MM.1S (cell line): ENCODE results near the gene FEN1.

Source experiments
- DNase-seq: peaks from one replicate; pipeline ENCODE4 v3.0.0-alpha.2; 2015
- H2AFZ ChIP-seq: fragments of 300-600 bp; sonication (generic); 2 replicates; pipeline ENCODE4 v1.6.0; 2016; ENCODE audit warnings: antibody characterized with exemption, low read length
- H3F3A ChIP-seq: fragments of 300-600 bp; sonication (generic); 2 replicates; pipeline ENCODE4 v1.6.1; 2016; ENCODE audit warnings: mild to moderate bottlenecking, antibody characterized with exemption, low read length, moderate library complexity, mixed read lengths; ENCODE audit not compliant: insufficient read depth
- H3K27ac ChIP-seq: fragments of 300-600 bp; sonication (generic); 2 replicates; pipeline ENCODE4 v1.5.1; 2016; ENCODE audit warnings: mild to moderate bottlenecking, low read length
- H3K27me3 ChIP-seq: fragments of 300-600 bp; sonication (generic); replicated peaks from 2 replicates; pipeline ENCODE4 v1.6.0; 2016; ENCODE audit warnings: low read length; ENCODE audit not compliant: insufficient read depth
- H3K36me3 ChIP-seq: fragments of 300-600 bp; sonication (generic); replicated peaks from 2 replicates; pipeline ENCODE4 v1.6.1; 2016; ENCODE audit warnings: mild to moderate bottlenecking, low read length, mixed read lengths; ENCODE audit not compliant: insufficient read depth
- H3K4me1 ChIP-seq: fragments of 300-600 bp; sonication (generic); 2 replicates; pipeline ENCODE4 v1.6.1; 2016; ENCODE audit warnings: low read length, mixed read lengths
- H3K4me2 ChIP-seq: fragments of 300-600 bp; sonication (generic); 2 replicates; pipeline ENCODE4 v1.6.0; 2016; ENCODE audit warnings: low read depth, low read length
- H3K4me3 ChIP-seq: fragments of 300-600 bp; sonication (generic); 2 replicates; pipeline ENCODE4 v1.5.1; 2016; ENCODE audit warnings: low read length, mixed read lengths
- H3K79me2 ChIP-seq: fragments of 300-600 bp; sonication (generic); 2 replicates; pipeline ENCODE4 v1.6.1; 2016; ENCODE audit warnings: mixed run types, low read length, mixed read lengths
- H3K9ac ChIP-seq: fragments of 300-600 bp; sonication (generic); 2 replicates; pipeline ENCODE4 v1.6.1; 2016; ENCODE audit warnings: low read length, mixed read lengths
- H3K9me2 ChIP-seq: fragments of 300-600 bp; sonication (generic); replicated peaks from 2 replicates; pipeline ENCODE4 v1.6.1; 2016; ENCODE audit warnings: mild to moderate bottlenecking, low read length, mixed read lengths; ENCODE audit not compliant: insufficient read depth
- H3K9me3 ChIP-seq: fragments of 300-600 bp; sonication (generic); replicated peaks from 2 replicates; pipeline ENCODE4 v1.6.1; 2016; ENCODE audit warnings: mild to moderate bottlenecking, low read length, mixed read lengths; ENCODE audit not compliant: insufficient read depth
- H4K20me1 ChIP-seq: fragments of 300-600 bp; sonication (generic); 2 replicates; pipeline ENCODE4 v1.6.1; 2016; ENCODE audit warnings: mild to moderate bottlenecking, low read length, moderate library complexity, mixed read lengths; ENCODE audit not compliant: insufficient read depth
- EZH2 ChIP-seq: fragments of 300-600 bp; sonication (generic); optimal IDR thresholded peaks from 2 replicates; pipeline ENCODE3; 2017; ENCODE audit warnings: low read depth, mild to moderate bottlenecking, antibody characterized with exemption, low read length, mixed read lengths
- EZH2phosphoT487 ChIP-seq: fragments of 300-600 bp; sonication (generic); IDR thresholded peaks from 2 replicates; pipeline ENCODE4 v1.6.1; 2018; ENCODE audit warnings: antibody characterized with exemption, low read length
- TF ChIP-seq, protein P1 (sequence below): fragments of 300-600 bp; sonication (generic); IDR thresholded peaks from 2 replicates; pipeline ENCODE4 v1.5.1; 2016; ENCODE audit warnings: antibody characterized with exemption, low read length, mixed read lengths

The FEN1 gene

DNA sequence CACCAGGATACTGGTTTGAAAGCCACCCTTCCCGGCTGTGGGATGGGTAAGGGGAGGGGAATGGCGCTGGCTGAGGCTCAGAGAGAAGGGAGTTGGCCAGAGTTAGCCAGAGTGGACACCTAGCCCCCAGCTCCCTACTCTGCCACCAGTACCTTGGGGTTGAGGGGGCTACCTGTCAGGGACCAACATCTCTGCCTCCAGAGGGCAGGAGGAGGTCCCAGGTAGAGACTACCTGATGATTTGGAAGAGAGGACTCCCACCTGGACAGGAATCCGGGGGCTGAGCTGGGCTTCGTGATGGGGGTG lies 36.6 kb upstream of the FEN1 start:
- no peaks in the 10 kb centered on the region; the same call in 1 of the 2 replicates for H3K4me1 ChIP-seq
- DNase-seq, result no peak
- H3K9ac ChIP-seq, result no peak overlapping the region
- no peaks in the 10 kb centered on the region for H3F3A ChIP-seq
- H3K9me2 ChIP-seq, result no peaks in the 10 kb centered on the region
- TF ChIP-seq EZH2phosphoT487, result no peak
- TF ChIP-seq EZH2, result no peak
- TF ChIP-seq, protein P1, sequence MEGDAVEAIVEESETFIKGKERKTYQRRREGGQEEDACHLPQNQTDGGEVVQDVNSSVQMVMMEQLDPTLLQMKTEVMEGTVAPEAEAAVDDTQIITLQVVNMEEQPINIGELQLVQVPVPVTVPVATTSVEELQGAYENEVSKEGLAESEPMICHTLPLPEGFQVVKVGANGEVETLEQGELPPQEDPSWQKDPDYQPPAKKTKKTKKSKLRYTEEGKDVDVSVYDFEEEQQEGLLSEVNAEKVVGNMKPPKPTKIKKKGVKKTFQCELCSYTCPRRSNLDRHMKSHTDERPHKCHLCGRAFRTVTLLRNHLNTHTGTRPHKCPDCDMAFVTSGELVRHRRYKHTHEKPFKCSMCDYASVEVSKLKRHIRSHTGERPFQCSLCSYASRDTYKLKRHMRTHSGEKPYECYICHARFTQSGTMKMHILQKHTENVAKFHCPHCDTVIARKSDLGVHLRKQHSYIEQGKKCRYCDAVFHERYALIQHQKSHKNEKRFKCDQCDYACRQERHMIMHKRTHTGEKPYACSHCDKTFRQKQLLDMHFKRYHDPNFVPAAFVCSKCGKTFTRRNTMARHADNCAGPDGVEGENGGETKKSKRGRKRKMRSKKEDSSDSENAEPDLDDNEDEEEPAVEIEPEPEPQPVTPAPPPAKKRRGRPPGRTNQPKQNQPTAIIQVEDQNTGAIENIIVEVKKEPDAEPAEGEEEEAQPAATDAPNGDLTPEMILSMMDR, result no peak
- no peak overlapping the region for H3K27ac ChIP-seq
- H4K20me1 ChIP-seq, result no peaks in the 10 kb centered on the region
- H3K4me2 ChIP-seq, result no peak overlapping the region
- H2AFZ ChIP-seq, result no peak overlapping the region
- no peak overlapping the region for H3K4me3 ChIP-seq
- H3K27me3 ChIP-seq, result peaks cover 79% of the 10 kb centered on the region
- no peaks in the 10 kb centered on the region for H3K9me3 ChIP-seq
- no peaks in the 10 kb centered on the region for H3K36me3 ChIP-seq
- no peaks in the 10 kb centered on the region for H3K79me2 ChIP-seq

DNA sequence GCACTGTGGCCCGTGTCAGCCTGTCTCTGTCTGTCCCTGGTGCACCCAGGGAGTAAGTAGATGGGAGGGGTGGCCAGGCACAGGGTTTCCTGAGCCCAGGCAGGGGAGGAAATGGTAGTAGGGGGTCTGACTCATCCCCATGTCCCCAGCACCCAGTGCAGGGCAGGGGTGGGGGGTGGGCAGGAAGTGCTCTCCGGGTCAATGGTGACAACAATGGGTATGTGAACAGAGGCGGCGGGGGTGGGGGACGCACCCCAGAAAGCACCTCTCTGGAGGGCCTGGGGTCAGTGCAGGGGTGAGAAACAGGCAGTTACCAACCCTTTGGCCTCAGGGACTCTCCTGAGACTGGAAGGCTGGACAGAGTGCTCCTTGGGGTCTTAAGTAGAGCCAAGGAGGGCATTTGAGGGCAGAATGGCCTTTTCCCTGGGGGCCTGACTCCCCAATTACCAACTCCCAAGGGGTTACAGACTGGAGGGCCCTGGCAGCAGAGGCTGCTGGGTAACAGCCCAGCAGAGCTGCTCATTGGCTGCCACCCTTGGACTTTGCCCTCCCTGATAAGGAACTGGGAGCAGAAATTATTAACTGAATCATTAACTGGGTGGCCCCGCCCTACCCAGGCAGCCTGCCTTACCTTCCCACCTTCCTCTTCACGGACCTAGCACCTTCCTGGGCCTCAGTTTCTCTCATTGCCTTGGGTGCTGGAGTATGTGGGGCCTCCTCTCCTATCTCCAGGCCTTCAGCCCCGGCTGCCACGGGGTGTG lies 36.1 kb upstream of the FEN1 start:
- peaks cover 83% of the 10 kb centered on the region for H3K27me3 ChIP-seq
- no peak overlapping the region for H3K4me3 ChIP-seq
- no peak overlapping the region for H3K27ac ChIP-seq
- no peaks in the 10 kb centered on the region for H4K20me1 ChIP-seq
- H3K9me2 ChIP-seq, result no peaks in the 10 kb centered on the region
- no peak overlapping the region for H3K4me2 ChIP-seq
- H3K4me1 ChIP-seq, result no peaks in the 10 kb centered on the region; the same call in 1 of the 2 replicates
- TF ChIP-seq, protein P1, result no peak
- TF ChIP-seq EZH2 (no peak), EZH2phosphoT487 (no peak)
- H3K36me3 ChIP-seq, result no peaks in the 10 kb centered on the region
- H2AFZ ChIP-seq, result no peak overlapping the region
- no peak for DNase-seq
- H3K79me2 ChIP-seq, result no peaks in the 10 kb centered on the region
- H3K9ac ChIP-seq, result no peak overlapping the region
- H3K9me3 ChIP-seq, result no peaks in the 10 kb centered on the region
- no peaks in the 10 kb centered on the region for H3F3A ChIP-seq

DNA sequence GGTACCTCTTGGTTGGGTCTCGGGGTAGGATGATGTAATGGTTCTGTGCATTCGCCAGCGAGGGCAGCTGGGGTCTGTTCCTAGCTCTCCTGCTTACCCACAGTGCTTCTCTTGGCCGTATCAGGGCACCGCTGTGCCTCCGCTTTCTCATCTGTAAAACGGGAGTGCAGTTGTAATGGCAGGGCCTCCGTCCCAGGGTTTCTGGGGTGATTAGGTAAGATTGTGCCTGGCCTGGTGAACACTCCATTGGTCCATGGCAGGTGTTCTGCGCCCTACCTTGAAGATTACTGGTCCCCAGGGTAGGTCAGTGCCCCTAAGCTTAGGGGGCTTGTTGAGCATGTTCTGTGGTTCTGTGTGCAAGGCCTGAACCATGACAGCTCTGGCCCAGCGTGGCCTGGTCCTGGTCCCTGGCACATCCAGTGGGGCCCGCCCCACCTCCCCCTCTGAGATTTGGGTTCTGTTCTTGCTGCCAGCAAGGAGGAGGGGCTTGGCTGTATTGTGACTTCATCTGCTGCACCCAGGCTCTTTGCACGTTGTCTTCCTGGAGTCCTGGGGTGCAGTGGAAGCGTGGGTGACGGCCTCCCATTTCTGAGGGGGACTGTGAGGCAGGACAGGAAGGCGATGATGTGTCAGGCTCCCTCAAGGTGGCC lies 35.4 kb upstream of the FEN1 start:
- no peaks in the 10 kb centered on the region for H3K4me1 ChIP-seq
- no peak overlapping the region for H3K4me3 ChIP-seq
- TF ChIP-seq EZH2 (no peak), EZH2phosphoT487 (no peak)
- TF ChIP-seq, protein P1, result no peak
- no peaks in the 10 kb centered on the region for H3K9me3 ChIP-seq
- H3K9ac ChIP-seq, result no peak overlapping the region
- H4K20me1 ChIP-seq, result no peaks in the 10 kb centered on the region
- H3K9me2 ChIP-seq, result no peaks in the 10 kb centered on the region
- H3K27me3 ChIP-seq, result peaks cover 85% of the 10 kb centered on the region
- H2AFZ ChIP-seq, result no peak overlapping the region
- no peak overlapping the region for H3K27ac ChIP-seq
- DNase-seq, result no peak
- H3K79me2 ChIP-seq, result no peaks in the 10 kb centered on the region
- H3K36me3 ChIP-seq, result no peaks in the 10 kb centered on the region
- no peaks in the 10 kb centered on the region for H3F3A ChIP-seq
- no peak overlapping the region for H3K4me2 ChIP-seq
